IMR-90 (cell line): ENCODE results near the gene DCAF8L2. TPM values are rescaled to one million over a fixed set of nuclear protein-coding genes. Genes with fewer than 3 reads are reported as not detected.

Source experiments
- ATAC-seq: fragments of 200-7000 bp; cut with Tn5 transposase; 2 replicates; pipeline ENCODE4 v1.9.1; 2020; ENCODE audit warnings: low read depth, mild to moderate bottlenecking, moderate library complexity
- Bru-seq: library from RNA; stranded (reverse); fragments of 400-500 nt; gene quantifications from one replicate; lab custom pipeline; 2021; lab: Mats Ljungman, UMichigan
- BruChase-seq, 2 experiments: library from RNA; stranded (reverse); fragments of 400-500 nt; gene quantifications; one replicate each; lab custom pipeline; 2021; lab: Mats Ljungman, UMichigan
- BruUV-seq: library from RNA; stranded (reverse); fragments of 400-500 nt; replicated peaks from 2 replicates; lab custom pipeline; 2021; lab: Mats Ljungman, UMichigan
- CTCF ChIA-PET: fragments of 300-600 bp; formaldehyde crosslinking; extraction: SDS; loops from one replicate; lab custom pipeline; 2021; ENCODE audit warnings: antibody characterized with exemption; lab: Yijun Ruan, JAX
- POLR2A ChIA-PET: fragments of 300-600 bp; sonication (Branson Sonifier 250); formaldehyde crosslinking; loops from one replicate; lab custom pipeline; 2022; ENCODE audit warnings: antibody characterized with exemption; ENCODE audit not compliant: unreplicated experiment; lab: Charles Lee
- DNase-seq: peaks from one replicate; pipeline ENCODE4 v3.0.0; 2013
- H2AFZ ChIP-seq: replicated peaks from 2 replicates; pipeline ENCODE3; 2013; ENCODE audit warnings: low read length, mild to moderate bottlenecking; ENCODE audit not compliant: poor library complexity
- H2AK5ac ChIP-seq: 2 replicates; pipeline ENCODE4 v1.6.1; 2013; ENCODE audit warnings: low read depth, low read length, inconsistent platforms
- H2AK9ac ChIP-seq: replicated peaks from 2 replicates; pipeline ENCODE3; 2013; ENCODE audit warnings: mild to moderate bottlenecking, low read depth, low read length, moderate library complexity; ENCODE audit not compliant: poor library complexity
- H2BK120ac ChIP-seq: 2 replicates; pipeline ENCODE4 v1.6.1; 2013; ENCODE audit warnings: low read depth, low read length, inconsistent platforms
- H2BK15ac ChIP-seq: 3 replicates; pipeline ENCODE4 v1.6.1; 2013; ENCODE audit warnings: low read depth, low read length, inconsistent platforms
- H2BK20ac ChIP-seq: 2 replicates; pipeline ENCODE4 v1.6.1; 2013; ENCODE audit warnings: low read depth, mild to moderate bottlenecking, inconsistent platforms, low read length, moderate library complexity
- H2BK5ac ChIP-seq: 2 replicates; pipeline ENCODE4 v1.6.1; 2013; ENCODE audit warnings: mild to moderate bottlenecking, low read depth, low read length, inconsistent platforms; ENCODE audit not compliant: poor library complexity, severe bottlenecking
- H3K14ac ChIP-seq: replicated peaks from 2 replicates; pipeline ENCODE4 v1.6.1; 2013; ENCODE audit warnings: low read depth, low read length, inconsistent platforms
- H3K18ac ChIP-seq: 2 replicates; pipeline ENCODE4 v1.6.1; 2013; ENCODE audit warnings: low read depth, low read length, control low read depth
- H3K23ac ChIP-seq: 2 replicates; pipeline ENCODE4 v1.6.1; 2013; ENCODE audit warnings: low read depth, low read length, inconsistent platforms
- H3K27ac ChIP-seq: 2 replicates; pipeline ENCODE4 v1.5.1; 2013; ENCODE audit warnings: mild to moderate bottlenecking, control low read depth, low read length; ENCODE audit not compliant: insufficient read depth
- H3K27me3 ChIP-seq: 2 replicates; pipeline ENCODE4 v1.6.1; 2013; ENCODE audit warnings: low read length; ENCODE audit not compliant: control insufficient read depth, insufficient read depth
- H3K36me3 ChIP-seq: 2 replicates; pipeline ENCODE4 v1.6.1; 2013; ENCODE audit warnings: low read length, mixed read lengths; ENCODE audit not compliant: control insufficient read depth, insufficient read depth
- H3K4ac ChIP-seq: 2 replicates; pipeline ENCODE4 v1.6.1; 2013; ENCODE audit warnings: low read depth, low read length, inconsistent platforms
- H3K4me1 ChIP-seq: 2 replicates; pipeline ENCODE4 v1.6.1; 2013; ENCODE audit warnings: low read length, mixed read lengths; ENCODE audit not compliant: control insufficient read depth, insufficient read depth
- H3K4me2 ChIP-seq: 2 replicates; pipeline ENCODE4 v1.6.1; 2013; ENCODE audit warnings: low read depth, mild to moderate bottlenecking, control low read depth, low read length, moderate library complexity
- H3K4me3 ChIP-seq: 2 replicates; pipeline ENCODE4 v1.5.1; 2013; ENCODE audit warnings: low read depth, mild to moderate bottlenecking, control low read depth, low read length, moderate library complexity; ENCODE audit not compliant: insufficient read depth
- H3K56ac ChIP-seq: 2 replicates; pipeline ENCODE4 v1.6.1; 2013; ENCODE audit warnings: low read length, inconsistent platforms; ENCODE audit not compliant: insufficient read depth; ENCODE audit errors: extremely low read depth
- H3K79me1 ChIP-seq, 2 experiments: 2 replicates each; pipeline ENCODE4 v1.6.1; 2013; ENCODE audit warnings: low read length in 2 of 2, inconsistent platforms in 1 of 2, low read depth in 1 of 2
- H3K9ac ChIP-seq: 2 replicates; pipeline ENCODE4 v1.6.1; 2013; ENCODE audit warnings: low read depth, low read length, control low read depth
- H3K9me1 ChIP-seq: 2 replicates; pipeline ENCODE4 v1.6.1; 2013; ENCODE audit warnings: low read length, inconsistent platforms; ENCODE audit not compliant: insufficient read depth
- H3K9me3 ChIP-seq: 2 replicates; pipeline ENCODE4 v1.6.1; 2013; ENCODE audit warnings: low read length; ENCODE audit not compliant: control insufficient read depth, insufficient read depth
- H4K20me1 ChIP-seq: 2 replicates; pipeline ENCODE4 v1.6.1; 2013; ENCODE audit warnings: low read length, inconsistent platforms; ENCODE audit not compliant: insufficient read depth
- H4K5ac ChIP-seq: 2 replicates; pipeline ENCODE4 v1.6.1; 2013; ENCODE audit warnings: mild to moderate bottlenecking, low read depth, low read length, control low read depth
- H4K8ac ChIP-seq, 2 experiments: 2 replicates each; pipeline ENCODE4 v1.6.1; 2013; ENCODE audit warnings: low read depth in 2 of 2, low read length in 2 of 2, control low read depth in 1 of 2, inconsistent platforms in 1 of 2
- H4K91ac ChIP-seq: 2 replicates; pipeline ENCODE4 v1.6.1; 2013; ENCODE audit warnings: low read depth, low read length, inconsistent platforms; ENCODE audit not compliant: insufficient read depth
- BHLHE40 ChIP-seq: fragments of 150-350 bp; IDR thresholded peaks from 2 replicates; pipeline ENCODE4 v1.6.1; 2016; ENCODE audit warnings: mild to moderate bottlenecking, low read depth, low read length
- CEBPB ChIP-seq: IDR thresholded peaks from 2 replicates; pipeline ENCODE4 v1.6.1; 2012; ENCODE audit warnings: low read depth, low read length, improper control_type of control experiment
- CHD1 ChIP-seq: IDR thresholded peaks from 2 replicates; pipeline ENCODE4 v1.6.1; 2012; ENCODE audit warnings: low read depth, low read length, improper control_type of control experiment
- FOS ChIP-seq: fragments of 150-350 bp; IDR thresholded peaks from 2 replicates; pipeline ENCODE4 v1.6.1; 2016; ENCODE audit warnings: low read depth, low read length
- MAFK ChIP-seq: IDR thresholded peaks from 2 replicates; pipeline ENCODE4 v1.6.1; 2012; ENCODE audit warnings: low read depth, low read length, improper control_type of control experiment
- POLR2A ChIP-seq: IDR thresholded peaks from 2 replicates; pipeline ENCODE4 v1.6.1; 2012; ENCODE audit warnings: mild to moderate bottlenecking, low read depth, low read length
- RCOR1 ChIP-seq: IDR thresholded peaks from 2 replicates; pipeline ENCODE4 v1.6.1; 2012; ENCODE audit warnings: mild to moderate bottlenecking, low read length, improper control_type of control experiment; ENCODE audit not compliant: insufficient replicate concordance
- USF2 ChIP-seq: fragments of 150-350 bp; IDR thresholded peaks from 2 replicates; pipeline ENCODE4 v1.6.1; 2017; ENCODE audit warnings: mild to moderate bottlenecking, antibody characterized with exemption, low read length, low read depth
- WGBS, 2 experiments: methylation state at CpG; one replicate each; pipeline versions ENCODE4 v1.1.5 to v1.1.7; 2013; ENCODE audit warnings: missing lambda C conversion rate in 2 of 2; ENCODE audit not compliant: insufficient read length in 1 of 2; ENCODE audit errors: extremely low coverage in 2 of 2; 5-methylcytosine and 5-hydroxymethylcytosine counted together
- dilution Hi-C: fragments of 300-500 bp; cut with HindIII; formaldehyde crosslinking; loops from one replicate; pipeline ENCODE4 v1.14.3; 2018; ENCODE audit warnings: low sequenced_read_pairs; ENCODE audit not compliant: unreplicated experiment
- in situ Hi-C: fragments of 300-500 bp; cut with MboI; formaldehyde crosslinking; loops from 3 replicates; pipeline ENCODE4 v1.14.3; 2019; ENCODE audit warnings: low sequenced_read_pairs, inconsistent platforms, mixed read lengths
- intact Hi-C: fragments of 100-400 bp; cut with micrococcal nuclease; formaldehyde crosslinking; loops from 2 replicates; pipeline ENCODE4 v1.10.0; 2022
- long read RNA-seq: library from polyadenylated mRNA; unstranded; transcript quantifications from one replicate; pipeline ENCODE4 v2.0.0, GENCODE V29; 2021; ENCODE audit not compliant: unreplicated experiment
- polyA plus RNA-seq, 3 experiments: library from polyadenylated mRNA; depleted of rRNA; stranded (reverse); fragments of >200 nt; gene quantifications; 2 replicates each; pipeline ENCODE4 v1.2.3, GENCODE V29; 2012; ENCODE audit warnings: low replicate concordance in 1 of 3
- total RNA-seq: library from RNA; depleted of rRNA; stranded (reverse); fragments of >200 nt; gene quantifications from 2 replicates; pipeline ENCODE4 v1.2.3, GENCODE V29; 2012; rRNA removed
- TF ChIP-seq, protein P1 (sequence below): fragments of 150-350 bp; IDR thresholded peaks from 2 replicates; pipeline ENCODE4 v1.6.1; 2016; ENCODE audit warnings: low read depth, mild to moderate bottlenecking, low read length, moderate library complexity, borderline replicate concordance
- TF ChIP-seq, protein P2 (sequence below): conservative IDR thresholded peaks from 2 replicates; pipeline ENCODE4 v1.5.1; 2012; ENCODE audit warnings: mild to moderate bottlenecking, low read depth, low read length, improper control_type of control experiment

The DCAF8L2 gene
- total RNA-seq (not detected in 2 replicates), polyA plus RNA-seq (2012; rRNA removed) (not detected in 2 replicates), Bru-seq, nascent RNA (percentile 1 among the genes with signal in this experiment), BruChase-seq, experiment 1, labeled RNA remaining after a 6-hour chase (percentile 1 among the genes with signal in this experiment), BruChase-seq, experiment 2, labeled RNA remaining after a 2-hour chase (percentile 1 among the genes with signal in this experiment)
- polyA plus RNA-seq (2012; cell fraction: cytosol; rRNA removed): not detected in 2 replicates
- not detected in 2 replicates for polyA plus RNA-seq (2012; cell fraction: nucleus; rRNA removed; ENCODE audit: low replicate concordance)
- long read RNA-seq: 0 reads

- Histone ChIP-seq H3K14ac (no peak within 1 kb of the TSS), H3K27me3 (no peaks in the 10 kb centered on the region), H3K79me1 (no peaks in the 10 kb centered on the region), H3K23ac (no peak within 1 kb of the TSS), H3K56ac (no peak within 1 kb of the TSS), H4K20me1 (no peaks in the 10 kb centered on the region), H3K9me1 (no peaks in the 10 kb centered on the region), H2AFZ (no peak within 1 kb of the TSS), H3K9ac (no peak within 1 kb of the TSS), H4K91ac (no peak within 1 kb of the TSS), H2BK15ac (no peak within 1 kb of the TSS), H2BK5ac (no peak within 1 kb of the TSS), H3K4ac (no peak within 1 kb of the TSS), H2AK5ac (no peak within 1 kb of the TSS), H3K18ac (no peak within 1 kb of the TSS), H3K36me3 (no peaks in the 10 kb centered on the region), H2BK120ac (no peak within 1 kb of the TSS), H4K8ac (no peak within 1 kb of the TSS), H3K27ac (no peak within 1 kb of the TSS), H3K4me3 (no peak within 1 kb of the TSS), H2BK20ac (no peak within 1 kb of the TSS), H4K5ac (no peak within 1 kb of the TSS), H3K4me2 (no peak within 1 kb of the TSS), H3K9me3 (no peaks in the 10 kb centered on the region), H2AK9ac (no peak within 1 kb of the TSS), H3K4me1 (no peaks in the 10 kb centered on the region)
- intact Hi-C loops: no loop called here
- dilution Hi-C loops: no loop called here
- in situ Hi-C loops: no loop called here
- DNase-seq: no peak
- BruUV-seq: no TSS peak
- no CpG with 5 or more reads among the region's 7 CpGs for WGBS, 2 experiments
- TF ChIP-seq, protein P1, sequence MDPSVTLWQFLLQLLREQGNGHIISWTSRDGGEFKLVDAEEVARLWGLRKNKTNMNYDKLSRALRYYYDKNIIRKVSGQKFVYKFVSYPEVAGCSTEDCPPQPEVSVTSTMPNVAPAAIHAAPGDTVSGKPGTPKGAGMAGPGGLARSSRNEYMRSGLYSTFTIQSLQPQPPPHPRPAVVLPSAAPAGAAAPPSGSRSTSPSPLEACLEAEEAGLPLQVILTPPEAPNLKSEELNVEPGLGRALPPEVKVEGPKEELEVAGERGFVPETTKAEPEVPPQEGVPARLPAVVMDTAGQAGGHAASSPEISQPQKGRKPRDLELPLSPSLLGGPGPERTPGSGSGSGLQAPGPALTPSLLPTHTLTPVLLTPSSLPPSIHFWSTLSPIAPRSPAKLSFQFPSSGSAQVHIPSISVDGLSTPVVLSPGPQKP: no peak
- no peak for TF ChIP-seq FOS
- TF ChIP-seq USF2: no peak
- no peak for TF ChIP-seq CHD1
- TF ChIP-seq MAFK: no peak
- no peak for TF ChIP-seq POLR2A
- TF ChIP-seq BHLHE40: no peak
- TF ChIP-seq, protein P2, sequence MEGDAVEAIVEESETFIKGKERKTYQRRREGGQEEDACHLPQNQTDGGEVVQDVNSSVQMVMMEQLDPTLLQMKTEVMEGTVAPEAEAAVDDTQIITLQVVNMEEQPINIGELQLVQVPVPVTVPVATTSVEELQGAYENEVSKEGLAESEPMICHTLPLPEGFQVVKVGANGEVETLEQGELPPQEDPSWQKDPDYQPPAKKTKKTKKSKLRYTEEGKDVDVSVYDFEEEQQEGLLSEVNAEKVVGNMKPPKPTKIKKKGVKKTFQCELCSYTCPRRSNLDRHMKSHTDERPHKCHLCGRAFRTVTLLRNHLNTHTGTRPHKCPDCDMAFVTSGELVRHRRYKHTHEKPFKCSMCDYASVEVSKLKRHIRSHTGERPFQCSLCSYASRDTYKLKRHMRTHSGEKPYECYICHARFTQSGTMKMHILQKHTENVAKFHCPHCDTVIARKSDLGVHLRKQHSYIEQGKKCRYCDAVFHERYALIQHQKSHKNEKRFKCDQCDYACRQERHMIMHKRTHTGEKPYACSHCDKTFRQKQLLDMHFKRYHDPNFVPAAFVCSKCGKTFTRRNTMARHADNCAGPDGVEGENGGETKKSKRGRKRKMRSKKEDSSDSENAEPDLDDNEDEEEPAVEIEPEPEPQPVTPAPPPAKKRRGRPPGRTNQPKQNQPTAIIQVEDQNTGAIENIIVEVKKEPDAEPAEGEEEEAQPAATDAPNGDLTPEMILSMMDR: no peak
- TF ChIP-seq RCOR1: no peak
- no peak for TF ChIP-seq CEBPB
- ChIA-PET CTCF (no interaction called here), POLR2A (no interaction called here)
- no peak for ATAC-seq
Measured at GRCh38 chrX:27590044-27590443, at the start of gene DCAF8L2. DCAF8L2 (plus strand) TSS chrX:27590344; CDS start chrX:27746896, 156,552 bp downstream.
